Occipital lobe (tissue), 2 donors: ENCODE results near the gene MAGI1. TPM values are rescaled to one million over a fixed set of nuclear protein-coding genes. Genes with fewer than 3 reads are reported as not detected.

Experiments used
- DNase-seq: peaks from one replicate; lab custom pipeline; 2025; lab: John Stamatoyannopoulos, UW
- total RNA-seq: library from RNA; depleted of rRNA; stranded (reverse); fragments of >200 nt; gene quantifications from one replicate; pipeline ENCODE4 v1.2.3, GENCODE V29; 2014

MAGI1 gene
- total RNA-seq, 1 donor from 2014 or later, result 49.4 TPM

DNA sequence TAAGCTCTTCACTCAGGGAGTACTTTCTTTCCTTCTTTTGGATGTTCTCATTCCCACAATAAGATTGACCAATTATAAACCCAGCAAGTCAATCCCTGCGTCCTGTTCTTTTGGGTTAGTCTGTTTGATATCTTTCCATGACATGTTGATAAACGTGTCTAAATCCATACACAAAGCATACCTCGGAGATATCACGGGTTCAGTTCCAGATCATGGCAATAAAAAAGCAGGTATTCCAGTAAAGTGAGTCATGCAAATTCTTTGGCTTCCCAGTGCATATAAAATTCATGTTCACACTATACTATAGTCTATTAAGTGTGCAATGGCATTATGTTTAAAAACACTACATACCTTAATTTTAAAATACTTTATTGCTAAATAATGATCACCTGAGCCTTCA lies 667.7 kb downstream of the MAGI1 start:
- DNase-seq, result no peak

DNA sequence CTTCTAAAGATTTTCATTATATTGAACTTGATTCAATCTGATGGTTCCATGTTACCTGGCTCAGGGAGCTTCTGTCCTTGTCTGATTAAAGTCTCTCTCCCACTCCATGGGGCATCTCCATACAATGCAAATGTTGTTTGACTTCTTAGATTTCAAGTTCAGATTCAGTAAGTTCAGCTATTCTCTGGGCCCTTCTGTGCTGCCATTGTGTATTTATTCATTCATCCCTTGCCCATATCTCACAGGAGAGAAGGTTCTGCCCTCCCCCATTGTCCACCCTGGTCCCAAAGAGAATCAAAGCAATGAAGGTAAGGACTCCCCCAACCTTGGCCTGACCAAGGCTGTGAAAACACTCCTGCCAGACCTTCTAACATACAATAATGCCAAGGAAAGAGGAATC lies 669.9 kb downstream of the MAGI1 start:
- no peak for DNase-seq

- no peak for DNase-seq
Measured at GRCh38 chr3:65362688-65363087, 676.0 kb downstream of the MAGI1 start.

- DNase-seq, result no peak
Measured at GRCh38 chr3:65361448-65361847, 677.3 kb downstream of the MAGI1 start.

DNA sequence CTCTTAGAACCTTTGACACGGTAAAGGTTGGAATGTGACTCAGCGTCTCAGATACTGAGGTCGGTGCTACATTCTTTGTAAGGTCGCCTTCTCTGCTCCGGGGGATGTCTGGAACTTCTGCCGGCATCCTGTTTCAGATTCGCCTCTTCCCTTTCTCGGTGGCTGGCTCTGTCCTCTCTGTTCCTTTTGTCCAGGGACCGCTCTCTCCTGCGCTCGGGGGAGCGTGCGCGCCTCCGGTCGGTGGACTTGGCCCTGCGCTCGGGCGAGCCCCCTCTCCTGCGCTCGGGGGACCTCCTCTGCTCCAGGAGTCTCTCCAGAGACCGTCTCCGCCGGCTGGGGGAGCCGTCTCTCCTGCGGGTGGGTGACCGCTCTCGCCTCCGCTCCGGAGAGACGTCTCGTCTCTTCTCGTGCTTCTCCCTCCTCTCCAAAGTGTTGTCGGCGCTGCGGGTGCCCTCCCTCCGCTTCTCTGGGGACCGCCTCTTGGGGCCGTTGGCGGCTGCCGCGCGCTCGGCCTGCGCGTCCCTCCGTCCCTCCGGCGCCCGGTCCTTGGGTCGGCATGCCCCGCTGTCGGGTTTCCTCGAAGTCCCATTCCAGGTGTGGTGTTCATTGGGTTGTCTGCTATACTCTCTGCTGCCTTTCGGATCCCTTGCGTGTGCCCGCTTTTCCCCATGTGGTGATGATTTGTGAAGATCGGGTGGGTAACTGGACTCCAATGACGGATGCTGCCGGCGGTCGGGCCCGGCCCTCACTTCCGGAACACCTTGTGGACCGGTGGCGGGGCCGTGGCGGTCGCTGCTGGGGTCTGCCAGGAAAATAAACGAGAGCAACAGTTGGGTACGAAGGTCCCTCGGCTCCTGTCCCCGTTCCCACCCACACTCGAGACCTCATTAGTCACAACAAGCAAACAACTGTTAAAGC lies 682.1 kb downstream of the MAGI1 start:
- no peak for DNase-seq

DNA sequence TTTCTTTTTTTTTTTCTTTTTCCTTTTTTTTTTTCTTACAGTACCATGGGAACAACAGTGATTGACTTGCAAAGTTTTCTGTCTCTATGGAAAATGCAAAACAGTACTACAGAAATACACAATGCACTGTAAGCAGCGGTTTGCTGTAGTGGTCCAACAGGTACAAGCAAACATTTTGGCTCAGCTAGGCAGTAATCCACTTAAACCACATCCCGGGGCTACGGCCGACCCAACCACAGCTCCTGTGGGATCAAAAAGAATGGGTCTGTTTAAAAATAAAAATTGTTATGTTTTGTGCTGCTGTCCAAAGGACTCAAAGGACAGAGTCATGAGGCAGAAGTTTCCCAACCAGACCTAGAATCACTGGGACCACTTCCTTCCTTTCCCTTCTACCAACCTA lies 683.8 kb downstream of the MAGI1 start:
- DNase-seq, result no peak

- DNase-seq, result no peak
Measured at GRCh38 chr3:65352951-65353350, 685.8 kb downstream of the MAGI1 start.

DNA sequence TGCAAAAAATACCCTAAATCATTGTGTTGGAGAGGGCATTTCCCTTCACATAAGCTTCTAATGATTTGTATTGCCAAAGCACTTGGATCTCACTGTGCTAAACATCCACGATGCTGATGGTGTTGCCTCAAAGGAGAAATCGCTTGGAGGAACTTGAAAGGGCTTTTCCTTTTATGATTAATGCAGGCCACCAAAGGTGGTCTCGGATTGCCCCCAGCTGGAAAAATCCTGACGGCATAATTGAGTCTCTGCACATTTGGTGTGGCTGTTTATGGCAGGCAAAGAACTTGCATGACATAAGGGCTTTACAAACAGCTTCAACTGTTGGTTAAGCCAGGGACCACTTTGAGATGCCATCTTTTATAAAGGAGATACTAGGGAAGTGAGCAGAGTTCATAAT lies 687.0 kb downstream of the MAGI1 start:
- DNase-seq, result no peak

DNA sequence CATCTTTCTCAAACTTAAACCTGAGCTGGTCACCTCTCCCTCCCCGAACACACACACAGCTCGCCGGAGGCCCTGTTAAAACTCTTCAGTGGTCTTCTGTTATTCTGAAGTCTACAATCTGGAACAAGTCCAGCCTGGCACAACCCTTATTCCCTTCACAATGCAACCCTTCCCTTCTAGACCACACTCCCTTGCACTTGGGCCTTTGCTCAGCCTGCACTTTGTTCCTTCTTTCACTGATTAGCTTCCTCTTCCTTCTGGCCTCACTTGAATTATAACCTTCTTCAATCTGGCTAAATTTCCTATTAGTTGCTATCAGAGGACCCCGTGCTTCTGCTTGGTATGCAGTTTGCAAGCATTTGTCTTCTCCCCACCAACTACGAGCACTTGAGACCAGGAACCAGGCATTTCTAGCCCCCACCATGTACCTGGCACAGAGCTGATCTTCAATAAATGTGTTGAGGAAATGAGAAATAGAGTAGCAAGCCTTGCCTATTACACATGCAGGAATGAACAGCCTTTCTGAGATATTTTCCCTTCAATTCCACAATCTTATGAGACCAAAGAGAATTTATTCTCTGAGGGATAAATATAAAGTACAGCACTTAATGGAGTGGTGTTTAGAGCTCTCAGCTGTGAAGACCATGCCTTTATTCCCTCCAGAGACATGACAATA lies 687.8 kb downstream of the MAGI1 start:
- DNase-seq, result no peak

- no peak for DNase-seq
Measured at GRCh38 chr3:65348398-65348995, 690.2 kb downstream of the MAGI1 start.

DNA sequence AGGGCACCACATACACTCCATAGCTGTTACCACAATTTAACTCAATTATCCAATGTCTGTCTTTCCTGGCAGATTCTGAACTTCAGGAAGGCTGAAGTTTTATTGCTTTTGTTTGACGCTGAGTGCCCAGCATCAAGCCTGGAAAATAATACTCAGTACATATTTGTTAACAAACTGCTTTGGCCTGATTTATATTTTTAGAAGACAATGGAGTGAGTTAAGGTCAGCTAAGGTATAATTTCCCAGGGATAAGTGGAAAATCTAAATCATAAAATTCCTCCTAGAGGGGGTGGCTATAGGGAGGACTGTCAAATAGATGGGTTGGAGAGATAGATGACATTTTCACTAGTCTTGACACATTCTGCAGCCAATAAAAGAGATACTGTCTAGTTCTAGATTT lies 691.6 kb downstream of the MAGI1 start:
- DNase-seq, result no peak

DNA sequence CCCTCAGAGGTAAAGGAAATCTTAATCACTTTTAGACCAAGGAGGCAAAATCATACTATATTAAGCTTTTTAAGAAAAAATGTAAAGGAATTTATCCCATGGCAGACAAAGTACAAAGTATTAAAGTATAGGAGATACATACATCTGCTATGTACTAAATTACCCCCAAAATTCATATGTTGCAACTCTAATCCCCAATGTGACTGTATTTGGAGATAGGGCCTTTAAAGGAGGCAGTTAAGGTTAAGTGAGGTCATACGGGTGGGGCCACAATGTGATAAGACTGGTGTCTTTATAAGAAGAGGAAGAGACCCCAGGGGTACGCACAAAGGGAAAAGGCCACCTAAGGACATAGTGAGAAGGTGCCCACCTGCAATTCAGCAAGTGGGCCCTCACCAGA lies 693.9 kb downstream of the MAGI1 start:
- no peak for DNase-seq

- DNase-seq, result no peak
Measured at GRCh38 chr3:65344444-65344843, 694.3 kb downstream of the MAGI1 start.

DNA sequence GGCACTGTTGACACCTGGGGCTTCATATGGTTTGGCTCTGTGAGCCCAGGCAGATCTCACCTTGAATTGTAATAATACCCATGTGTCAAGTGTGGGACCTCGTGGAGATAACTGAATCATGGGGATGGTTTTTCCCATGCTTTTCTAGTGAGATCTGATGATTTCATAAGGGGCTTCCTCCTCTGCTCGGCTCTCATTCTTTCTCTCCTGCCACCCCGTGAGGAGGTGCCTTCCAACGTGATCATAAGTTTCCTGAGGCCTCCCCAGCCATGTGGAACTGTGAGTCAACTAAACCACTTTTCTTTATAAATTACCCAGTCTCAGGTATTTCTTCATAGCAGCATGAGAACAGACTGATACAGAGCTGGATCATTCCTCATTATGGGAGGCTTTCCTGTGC lies 695.0 kb downstream of the MAGI1 start:
- no peak for DNase-seq

DNA sequence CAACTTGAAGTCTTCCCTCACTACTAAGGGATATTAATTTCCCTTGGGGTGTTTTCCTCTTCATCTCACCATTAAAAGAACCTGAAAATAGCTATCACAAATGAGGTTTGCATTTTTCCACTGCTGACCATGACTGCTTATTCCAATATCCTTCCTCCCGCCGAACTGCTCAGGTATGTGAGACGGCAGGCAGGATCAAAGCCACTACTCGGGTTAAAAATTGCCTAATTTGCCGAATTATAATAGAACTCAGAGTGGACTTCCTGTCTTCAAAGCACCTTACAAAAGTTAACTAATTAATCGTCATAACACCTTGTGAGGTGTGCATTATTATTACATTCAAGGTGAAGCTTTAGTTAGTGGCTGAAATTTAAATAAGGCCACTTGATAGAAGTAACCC lies 695.7 kb downstream of the MAGI1 start:
- DNase-seq, result no peak

DNA sequence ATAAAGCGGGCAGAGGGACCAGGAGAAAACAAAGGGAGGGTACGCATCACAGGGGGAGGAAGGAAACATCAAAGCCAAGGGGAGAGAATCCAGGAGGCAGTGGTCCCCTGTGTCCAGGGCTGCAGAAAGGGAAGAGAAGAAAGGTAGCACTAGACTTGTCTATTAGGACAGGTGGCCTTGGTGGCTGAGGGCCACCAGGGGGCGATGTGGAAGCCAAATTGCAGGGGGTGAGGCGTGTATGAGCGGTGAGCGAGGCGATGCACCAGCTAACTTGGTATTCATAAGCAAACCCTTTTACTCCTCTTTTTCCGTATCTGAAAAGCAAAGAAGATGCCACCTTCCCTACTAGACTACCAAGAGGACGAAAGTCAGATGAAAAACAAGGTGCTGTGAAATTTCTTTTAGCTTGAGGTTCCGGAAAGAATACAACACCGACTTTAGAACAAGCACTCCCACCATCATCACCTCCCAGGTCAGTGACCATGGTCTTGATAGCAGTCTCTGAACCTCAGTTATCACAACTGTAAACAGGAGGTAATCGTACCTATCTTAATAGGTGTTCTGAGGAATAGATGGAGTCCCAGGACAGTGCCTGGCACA lies 696.5 kb downstream of the MAGI1 start:
- DNase-seq, result no peak

GRCh38 chr3:65339192-65339740 lies 699.5 kb downstream of the MAGI1 start:
- no peak for DNase-seq

GRCh38 chr3:65338571-65338970 lies 700.1 kb downstream of the MAGI1 start:
- DNase-seq, result no peak

GRCh38 chr3:65335587-65335986 lies 703.1 kb downstream of the MAGI1 start:
- no peak for DNase-seq

DNA sequence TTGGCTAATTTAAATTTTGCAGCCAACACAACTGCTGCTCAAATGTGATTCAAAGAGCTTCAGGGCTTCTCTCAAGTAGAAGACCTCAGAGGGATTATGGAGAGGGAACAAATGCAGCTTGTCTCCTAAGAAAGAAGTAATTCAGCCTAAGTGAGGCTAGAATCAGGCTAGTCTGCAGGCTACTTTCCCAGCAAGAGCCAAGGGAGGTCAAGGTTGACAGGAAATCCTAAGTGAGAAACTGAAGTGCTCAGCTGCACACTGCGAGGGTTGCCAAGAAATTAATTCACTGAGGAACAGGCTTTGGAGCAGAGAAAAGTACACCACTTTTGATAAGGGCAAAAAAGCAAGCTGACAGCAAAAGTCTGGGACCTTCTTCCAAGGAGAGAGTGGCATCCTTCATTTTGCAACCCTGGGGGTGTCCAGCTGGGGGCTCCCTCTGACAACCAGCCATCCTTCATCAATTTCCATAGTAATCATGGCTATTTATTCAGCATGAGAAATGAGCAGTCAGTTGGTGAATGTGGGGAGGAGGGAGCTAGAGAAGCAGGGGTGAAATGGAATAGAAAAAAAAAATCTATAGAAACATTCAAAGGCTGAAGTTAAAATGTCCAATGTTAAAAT lies 704.6 kb downstream of the MAGI1 start:
- DNase-seq, result no peak

DNA sequence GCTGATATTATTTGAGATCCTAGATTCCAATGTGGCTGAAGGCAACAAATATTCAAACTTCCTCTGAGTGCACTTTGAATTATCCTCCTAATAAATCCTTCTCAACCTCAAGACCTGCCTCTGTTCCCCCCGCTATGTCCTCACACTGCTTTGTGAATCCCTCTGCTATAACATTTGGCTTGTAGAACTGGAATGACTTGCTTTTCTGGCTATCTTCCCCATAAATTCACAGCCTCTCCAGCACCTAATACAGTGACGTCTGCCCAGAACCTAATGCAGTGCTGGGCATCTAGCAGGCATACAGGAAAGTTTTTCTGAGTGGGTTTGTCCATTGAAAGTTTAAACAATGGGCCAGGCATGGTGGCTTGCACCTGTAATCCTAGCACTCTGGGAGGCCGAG lies 707.0 kb downstream of the MAGI1 start:
- DNase-seq, result no peak
